NCI-H446 (cell line): ENCODE data around the gene TMEM97.
"Not testable (repeated sequence)": the region's sequence is repeated elsewhere in the genome, so short reads cannot be mapped to it uniquely, and the experiment has no call there.

Source experiments
- DNase-seq, 2 experiments: peaks; one replicate each; lab custom pipeline; 2025; lab: John Stamatoyannopoulos, UW

The TMEM97 gene

GRCh38 chr17:28318759-28319597 is at the start of gene TMEM97:
Gene TMEM97 (plus strand): TSS chr17:28319200. CDS start chr17:28319240, 40 bp downstream.
- DNase-seq: peak; percentile 90 to 98

GRCh38 chr17:28270055-28270454 is 48.9 kb upstream of the TMEM97 start:
- no peak for DNase-seq

- no peak for DNase-seq
Observed at GRCh38 chr17:28270926-28271325, 48.1 kb upstream of the TMEM97 start.

- DNase-seq: no peak
Observed at GRCh38 chr17:28271431-28271830, 47.6 kb upstream of the TMEM97 start.

GRCh38 chr17:28272166-28272565 is 46.8 kb upstream of the TMEM97 start:
- no peak for DNase-seq

- DNase-seq: not testable (repeated sequence)
Observed at GRCh38 chr17:28273341-28273740, 45.7 kb upstream of the TMEM97 start.

GRCh38 chr17:28274591-28275265 is 44.3 kb upstream of the TMEM97 start:
- no peak for DNase-seq

- no peak for DNase-seq
Observed at GRCh38 chr17:28276011-28276410, 43.0 kb upstream of the TMEM97 start.

GRCh38 chr17:28279411-28279810 is 39.6 kb upstream of the TMEM97 start:
- DNase-seq: no peak

- DNase-seq: no peak
Observed at GRCh38 chr17:28280826-28281225, 38.2 kb upstream of the TMEM97 start.

GRCh38 chr17:28282596-28282995 is 36.4 kb upstream of the TMEM97 start:
- peak; percentile 50 to 79 for DNase-seq

GRCh38 chr17:28285965-28286364 is 33.0 kb upstream of the TMEM97 start:
- DNase-seq: no peak

GRCh38 chr17:28290703-28291102 is 28.3 kb upstream of the TMEM97 start:
- no peak for DNase-seq

GRCh38 chr17:28291780-28292330 is 27.1 kb upstream of the TMEM97 start:
- DNase-seq: no peak

GRCh38 chr17:28292878-28293277 is 26.1 kb upstream of the TMEM97 start:
- not testable (repeated sequence) for DNase-seq

- DNase-seq: no peak
Observed at GRCh38 chr17:28293994-28294393, 25.0 kb upstream of the TMEM97 start.

GRCh38 chr17:28295677-28296578 is 23.1 kb upstream of the TMEM97 start:
- no peak for DNase-seq

- no peak for DNase-seq
Observed at GRCh38 chr17:28298449-28298848, 20.6 kb upstream of the TMEM97 start.

GRCh38 chr17:28306954-28307401 is 12.0 kb upstream of the TMEM97 start:
- DNase-seq: no peak

GRCh38 chr17:28313841-28314240 is 5.2 kb upstream of the TMEM97 start:
- DNase-seq: no peak

- no peak for DNase-seq
Observed at GRCh38 chr17:28315846-28316705, 2.9 kb upstream of the TMEM97 start.
